OCI-LY1 (cell line): ENCODE results near the gene BCAN.

Experiments used
- CTCF ChIP-seq: fragments of 200-600 bp; sonication (generic), shearing (Covaris generic); IDR thresholded peaks from 2 replicates; pipeline ENCODE4 v1.5.1; 2017; ENCODE audit warnings: mild to moderate bottlenecking, antibody characterized with exemption, low read length, moderate library complexity, mixed read lengths
- EZH2 ChIP-seq: fragments of 200-600 bp; sonication (generic), shearing (Covaris generic); IDR thresholded peaks from 2 replicates; pipeline ENCODE4 v1.8.0; 2017; ENCODE audit warnings: borderline replicate concordance, mixed run types, mild to moderate bottlenecking, antibody characterized with exemption, low read length, moderate library complexity, mixed read lengths

GRCh38 chr1:156601892-156602291, 40.0 kb upstream of the BCAN start:
- TF ChIP-seq CTCF (no peak), EZH2 (no peak)
